Neural cell (in vitro differentiated cells): Measurements from ENCODE around the gene SLC25A27.

Experiments
- EP300 ChIP-seq: fragments of 450-650 bp; conservative IDR thresholded peaks from 2 replicates; pipeline ENCODE4 v1.6.1; 2014; ENCODE audit warnings: antibody characterized with exemption, mild to moderate bottlenecking, moderate library complexity; ENCODE audit not compliant: poor library complexity, severe bottlenecking
- EZH2 ChIP-seq: fragments of 200-600, 300-800 bp; shearing (Covaris generic), sonication (generic); IDR thresholded peaks from 2 replicates; pipeline ENCODE4 v1.6.1; 2014; ENCODE audit warnings: antibody characterized with exemption, low read length, borderline replicate concordance, mild to moderate bottlenecking; ENCODE audit not compliant: insufficient read depth, poor library complexity, severe bottlenecking
- MXI1 ChIP-seq: fragments of 450-650 bp; conservative IDR thresholded peaks from 2 replicates; pipeline ENCODE4 v1.6.1; 2014; ENCODE audit warnings: antibody characterized with exemption, mild to moderate bottlenecking; ENCODE audit not compliant: poor library complexity, severe bottlenecking
- RAD21 ChIP-seq: fragments of 450-650 bp; conservative IDR thresholded peaks from 2 replicates; pipeline ENCODE4 v1.6.1; 2014; ENCODE audit warnings: antibody characterized with exemption, mild to moderate bottlenecking, moderate library complexity
- SMC3 ChIP-seq: fragments of 450-650 bp; conservative IDR thresholded peaks from 2 replicates; pipeline ENCODE4 v1.6.1; 2014; ENCODE audit warnings: antibody characterized with exemption, mild to moderate bottlenecking, moderate library complexity; ENCODE audit not compliant: poor library complexity
- TAF1 ChIP-seq: IDR thresholded peaks from 2 replicates; pipeline ENCODE4 v1.6.1; 2012; ENCODE audit warnings: low read depth
- TF ChIP-seq, protein P1 (sequence below): fragments of 450-650 bp; IDR thresholded peaks from 2 replicates; pipeline ENCODE4 v1.5.1; 2014; ENCODE audit warnings: antibody characterized with exemption, mild to moderate bottlenecking, moderate library complexity; ENCODE audit not compliant: poor library complexity, severe bottlenecking

DNA sequence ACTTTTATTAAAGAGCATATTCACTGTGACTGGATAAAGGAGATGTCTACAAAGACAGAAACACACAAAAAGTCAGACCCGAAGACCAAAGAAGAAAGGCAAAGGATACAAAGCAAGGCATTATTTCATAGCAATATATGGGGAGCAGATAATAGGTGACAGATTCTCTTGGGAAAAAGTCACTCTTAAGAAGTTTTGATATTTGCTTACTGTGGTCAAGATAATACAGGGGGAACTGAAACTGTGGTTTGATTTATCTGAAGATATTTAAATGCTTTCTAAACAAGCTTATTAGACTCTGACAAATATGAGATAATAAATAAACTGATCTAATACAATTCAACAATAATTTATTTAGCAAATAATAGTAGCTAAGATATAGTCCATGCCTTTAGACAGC is 14.8 kb upstream of the SLC25A27 start:
- TF ChIP-seq, protein P1, sequence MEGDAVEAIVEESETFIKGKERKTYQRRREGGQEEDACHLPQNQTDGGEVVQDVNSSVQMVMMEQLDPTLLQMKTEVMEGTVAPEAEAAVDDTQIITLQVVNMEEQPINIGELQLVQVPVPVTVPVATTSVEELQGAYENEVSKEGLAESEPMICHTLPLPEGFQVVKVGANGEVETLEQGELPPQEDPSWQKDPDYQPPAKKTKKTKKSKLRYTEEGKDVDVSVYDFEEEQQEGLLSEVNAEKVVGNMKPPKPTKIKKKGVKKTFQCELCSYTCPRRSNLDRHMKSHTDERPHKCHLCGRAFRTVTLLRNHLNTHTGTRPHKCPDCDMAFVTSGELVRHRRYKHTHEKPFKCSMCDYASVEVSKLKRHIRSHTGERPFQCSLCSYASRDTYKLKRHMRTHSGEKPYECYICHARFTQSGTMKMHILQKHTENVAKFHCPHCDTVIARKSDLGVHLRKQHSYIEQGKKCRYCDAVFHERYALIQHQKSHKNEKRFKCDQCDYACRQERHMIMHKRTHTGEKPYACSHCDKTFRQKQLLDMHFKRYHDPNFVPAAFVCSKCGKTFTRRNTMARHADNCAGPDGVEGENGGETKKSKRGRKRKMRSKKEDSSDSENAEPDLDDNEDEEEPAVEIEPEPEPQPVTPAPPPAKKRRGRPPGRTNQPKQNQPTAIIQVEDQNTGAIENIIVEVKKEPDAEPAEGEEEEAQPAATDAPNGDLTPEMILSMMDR: no peak
- TF ChIP-seq RAD21 (no peak), MXI1 (no peak), SMC3 (no peak), EP300 (no peak), TAF1 (no peak), EZH2 (no peak)
